Gastroesophageal sphincter (tissue), 4 donors: Measurements from ENCODE around the gene CALHM1. TPM values are rescaled to one million over a fixed set of nuclear protein-coding genes. Genes with fewer than 3 reads are reported as not detected.

Experiments
- ATAC-seq: fragments of 150-250 bp; one replicate; pipeline ENCODE4 v1.9.1; 2016; ENCODE audit warnings: mild to moderate bottlenecking, moderate library complexity
- H3K27ac ChIP-seq, 4 donors: fragments of 200-600 bp; sonication (generic) in 3 of 4; 1 replicate in 3 of 4; 2 replicates in 1 of 4; pipeline ENCODE4 v1.5.1; 2016 to 2019
- H3K27me3 ChIP-seq: fragments of 200-600 bp; sonication (generic); one replicate; pipeline ENCODE4 v1.5.1; 2019
- H3K36me3 ChIP-seq, 2 donors: fragments of 200-600 bp; sonication (generic); one replicate each; pipeline ENCODE4 v1.5.1; 2019; ENCODE audit warnings: control low read depth in 1 of 2
- H3K4me1 ChIP-seq, 3 donors: fragments of 200-600 bp; sonication (generic); 1 replicate in 2 of 3; 2 replicates in 1 of 3; pipeline ENCODE4 v1.5.1; 2016 to 2019; ENCODE audit warnings: control low read depth in 2 of 3
- H3K4me3 ChIP-seq, 2 donors: fragments of 200-600 bp; sonication (generic); one replicate each; pipeline ENCODE4 v1.5.1; 2019; ENCODE audit warnings: mild to moderate bottlenecking in 1 of 2, moderate library complexity in 1 of 2
- H3K9me3 ChIP-seq, 3 donors: fragments of 200-600 bp; sonication (generic); one replicate each; pipeline ENCODE4 v1.5.1; 2017 to 2019; ENCODE audit warnings: control low read depth in 2 of 3
- CTCF ChIP-seq, 4 experiments: fragments of 200-600 bp in 2 of 4; fragments of 450-650 bp in 2 of 4; sonication (generic) in 1 of 4; IDR thresholded peaks; one replicate each; pipeline ENCODE4 v1.5.1; 2017 to 2019; ENCODE audit warnings: antibody characterized with exemption in 4 of 4, mild to moderate bottlenecking in 2 of 4, moderate library complexity in 2 of 4
- EP300 ChIP-seq: sonication (generic); formaldehyde crosslinking; IDR thresholded peaks from one replicate; pipeline ENCODE4 v1.6.1; 2017; ENCODE audit warnings: antibody characterized with exemption, mild to moderate bottlenecking
- POLR2A ChIP-seq, 2 donors: fragments of 450-650 bp; IDR thresholded peaks; one replicate each; pipeline ENCODE4 v1.6.1; 2017; ENCODE audit warnings: antibody characterized with exemption in 2 of 2, mild to moderate bottlenecking in 2 of 2, moderate library complexity in 1 of 2
- POLR2AphosphoS5 ChIP-seq: sonication (generic); formaldehyde crosslinking; IDR thresholded peaks from one replicate; pipeline ENCODE4 v1.6.1; 2017; ENCODE audit warnings: antibody characterized with exemption
- WGBS, 2 donors: methylation state at CpG; one replicate each; pipeline ENCODE4 v1.1.5; 2018; ENCODE audit warnings: low coverage in 1 of 2; 5-methylcytosine and 5-hydroxymethylcytosine counted together
- total RNA-seq, 4 donors: library from RNA; depleted of rRNA; stranded (reverse); fragments of >200 nt; gene quantifications; one replicate each; pipeline ENCODE4 v1.1.0, GENCODE V29; 2016

CALHM1 gene
- total RNA-seq, 4 donors from 2014 or later, result not detected

- H3K4me1 ChIP-seq, result peaks cover 0 to 78% (median 55%) of the 10 kb centered on the region in 3 donors
- 85 to 93% methylated on average over 5 to 6 of the region's 12 CpGs for WGBS, 2 donors
Observed at GRCh38 chr10:103450201-103450695, 8.5 kb downstream of the CALHM1 start.

GRCh38 chr10:103449208-103450144, 9.2 kb downstream of the CALHM1 start:
- H3K4me3 ChIP-seq, result peak overlapping the region in 1 of 2 donors; percentile 76
- no peaks in the 10 kb centered on the region for H3K27me3 ChIP-seq
- 50 to 73% methylated on average over 3 to 5 of the region's 34 CpGs for WGBS, 2 donors
- peaks cover 0 to 86% (median 62%) of the 10 kb centered on the region in 3 donors for H3K4me1 ChIP-seq
- peak overlapping the region in 3 of 4 donors; percentile 90 to 91 (median 90) for H3K27ac ChIP-seq
- no peaks in the 10 kb centered on the region for H3K9me3 ChIP-seq
- ATAC-seq, result no peak
- peaks cover 0 to 60% of the 10 kb centered on the region in 2 donors for H3K36me3 ChIP-seq
- TF ChIP-seq POLR2A (IDR thresholded peaks at IDR 0.05) (no peak), POLR2AphosphoS5 (no peak), EP300 (no peak), CTCF (IDR thresholded peaks at IDR 0.05) (no peak)

More at GRCh38 chr10:103450201-103450695, 8.5 kb downstream of the CALHM1 start:
- Histone ChIP-seq H3K27ac (peak overlapping the region in 3 of 4 donors; percentile 90 to 91 (median 90)), H3K27me3 (no peaks in the 10 kb centered on the region), H3K4me3 (peak overlapping the region; percentile 58 to 76), H3K36me3 (peaks cover 0 to 52% of the 10 kb centered on the region in 2 donors), H3K9me3 (no peaks in the 10 kb centered on the region)
- TF ChIP-seq POLR2AphosphoS5 (no peak), EP300 (no peak), CTCF (IDR thresholded peaks at IDR 0.05) (no peak), POLR2A (IDR thresholded peaks at IDR 0.05) (no peak)
- no peak for ATAC-seq

GRCh38 chr10:103448746-103449145, 10.0 kb downstream of the CALHM1 start:
- TF ChIP-seq POLR2A (IDR thresholded peaks at IDR 0.05) (no peak), POLR2AphosphoS5 (peak; percentile 80)
- WGBS, 2 donors, result 8 to 33% methylated on average over 1 of the region's 1 CpG
- peaks cover 0 to 67% of the 10 kb centered on the region in 2 donors for H3K36me3 ChIP-seq
- peak; percentile 61 for ATAC-seq
- H3K4me3 ChIP-seq, result peak overlapping the region in 1 of 2 donors; percentile 76
- no peaks in the 10 kb centered on the region for H3K27me3 ChIP-seq
- H3K4me1 ChIP-seq, result peaks cover 0 to 94% (median 62%) of the 10 kb centered on the region in 3 donors
- no peaks in the 10 kb centered on the region for H3K9me3 ChIP-seq
- H3K27ac ChIP-seq, result peak overlapping the region in 3 of 4 donors; percentile 90 to 91 (median 90)

GRCh38 chr10:103447187-103447586, 11.5 kb downstream of the CALHM1 start:
- H3K4me1 ChIP-seq, result peaks cover 0 to 96% (median 54%) of the 10 kb centered on the region in 3 donors
- no peaks in the 10 kb centered on the region for H3K27me3 ChIP-seq
- peaks cover 0 to 83% of the 10 kb centered on the region in 2 donors for H3K36me3 ChIP-seq
- H3K9me3 ChIP-seq, result no peaks in the 10 kb centered on the region
- no CpG with 5 or more reads among the region's 23 CpGs for WGBS, 2 donors
- peak overlapping the region in 3 of 4 donors; percentile 86 to 91 (median 90) for H3K27ac ChIP-seq
- no peak for TF ChIP-seq POLR2AphosphoS5
- no peak for TF ChIP-seq CTCF (IDR thresholded peaks at IDR 0.05)
- no peak for TF ChIP-seq POLR2A (IDR thresholded peaks at IDR 0.05)
- TF ChIP-seq EP300, result no peak
- no peak overlapping the region for H3K4me3 ChIP-seq
- ATAC-seq, result no peak

GRCh38 chr10:103445767-103446567, 12.7 kb downstream of the CALHM1 start:
- H3K36me3 ChIP-seq, result peaks cover 0 to 95% of the 10 kb centered on the region in 2 donors

More at GRCh38 chr10:103445767-103446567, 12.7 kb downstream of the CALHM1 start:
- peak; percentile 86 for ATAC-seq
- Histone ChIP-seq H3K27me3 (no peaks in the 10 kb centered on the region), H3K9me3 (no peaks in the 10 kb centered on the region), H3K4me3 (no peak overlapping the region), H3K4me1 (peaks cover 0 to 91% (median 54%) of the 10 kb centered on the region in 3 donors), H3K27ac (peak overlapping the region; percentile 44 to 91 (median 88))
- TF ChIP-seq POLR2A (IDR thresholded peaks at IDR 0.05), result no peak
- TF ChIP-seq POLR2AphosphoS5, result peak; percentile 74
- no peak for TF ChIP-seq CTCF (IDR thresholded peaks at IDR 0.05)
- 14 to 43% methylated on average over 3 to 9 of the region's 12 CpGs for WGBS, 2 donors
